Fibroblast of the aortic adventitia (primary cell): ENCODE results near the gene APLF. TPM values are rescaled to one million over a fixed set of nuclear protein-coding genes. Genes with fewer than 3 reads are reported as not detected.
A peak's percentile ranks its signal among the peaks of the same experiment; 100 is the strongest.

Experiments
- DNase-seq: peaks from one replicate; pipeline ENCODE4 v3.0.0-alpha.2; 2010; ENCODE audit warnings: low read depth
- H3K4me3 ChIP-seq: 2 replicates; pipeline ENCODE4 v1.5.1; 2011; ENCODE audit warnings: low read depth, mild to moderate bottlenecking, control low read depth, low read length, moderate library complexity
- CTCF ChIP-seq: IDR thresholded peaks from 2 replicates; pipeline ENCODE4 v1.5.1; 2011; ENCODE audit warnings: mild to moderate bottlenecking, low read length, control low read depth, inconsistent platforms; ENCODE audit not compliant: insufficient read depth
- total RNA-seq: library from RNA; depleted of rRNA; stranded (reverse); fragments of >200 nt; gene quantifications from 2 replicates; pipeline ENCODE4 v1.2.3, GENCODE V29; 2012; ENCODE audit warnings: low replicate concordance

The APLF gene
- total RNA-seq, 1 donor, result 6.8 TPM

GRCh38 chr2:68560545-68560944 lies 93.2 kb downstream of the APLF start:
- no peak for DNase-seq
- TF ChIP-seq CTCF, result no peak
- no peak overlapping the region for H3K4me3 ChIP-seq

DNA sequence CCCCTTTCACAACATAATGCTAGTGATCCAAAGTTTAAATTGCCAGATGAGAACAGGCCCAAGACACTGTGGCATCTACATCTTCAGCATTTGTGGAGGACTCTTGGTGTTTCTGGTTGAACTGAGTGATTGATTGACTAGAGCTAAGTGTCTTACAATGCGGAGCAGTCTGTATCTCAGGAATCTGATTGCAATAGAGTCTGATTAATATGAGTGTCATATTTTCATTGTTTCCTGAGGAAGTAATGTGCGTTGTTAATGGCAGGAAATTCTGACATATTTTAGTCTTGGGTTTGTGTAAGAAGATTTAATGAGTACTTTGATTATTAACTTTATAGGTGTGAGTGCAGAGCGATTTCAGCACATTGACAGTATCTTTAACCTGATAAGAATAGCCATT lies 94.0 kb downstream of the APLF start:
- TF ChIP-seq CTCF, result no peak
- no peak for DNase-seq
- H3K4me3 ChIP-seq, result no peak overlapping the region

DNA sequence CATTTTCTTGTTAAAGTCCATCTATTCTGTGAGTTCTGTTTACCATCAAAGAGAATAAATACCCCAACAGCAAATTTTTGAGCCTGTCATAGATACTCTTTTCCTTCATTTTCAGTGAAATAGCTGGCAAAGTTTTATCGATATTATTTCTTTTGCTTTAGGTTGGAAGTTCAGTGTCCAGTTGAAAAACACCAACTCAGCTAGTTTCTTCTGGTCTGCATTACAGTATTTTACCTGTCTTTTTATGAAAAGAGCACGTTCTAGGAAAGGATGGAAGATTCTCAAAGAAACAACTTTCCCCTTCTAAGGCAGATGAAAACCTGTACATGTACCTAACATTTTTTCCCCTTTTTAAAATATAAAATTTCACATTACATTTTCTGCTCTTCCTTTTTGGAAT lies 95.5 kb downstream of the APLF start:
- no peak overlapping the region for H3K4me3 ChIP-seq
- DNase-seq, result no peak
- TF ChIP-seq CTCF, result no peak

GRCh38 chr2:68564426-68564825 lies 97.0 kb downstream of the APLF start:
- H3K4me3 ChIP-seq, result no peak overlapping the region
- TF ChIP-seq CTCF, result no peak
- DNase-seq, result no peak

- no peak for TF ChIP-seq CTCF
- no peak for DNase-seq
- no peak overlapping the region for H3K4me3 ChIP-seq
Observed at GRCh38 chr2:68565273-68565672, 97.9 kb downstream of the APLF start.

DNA sequence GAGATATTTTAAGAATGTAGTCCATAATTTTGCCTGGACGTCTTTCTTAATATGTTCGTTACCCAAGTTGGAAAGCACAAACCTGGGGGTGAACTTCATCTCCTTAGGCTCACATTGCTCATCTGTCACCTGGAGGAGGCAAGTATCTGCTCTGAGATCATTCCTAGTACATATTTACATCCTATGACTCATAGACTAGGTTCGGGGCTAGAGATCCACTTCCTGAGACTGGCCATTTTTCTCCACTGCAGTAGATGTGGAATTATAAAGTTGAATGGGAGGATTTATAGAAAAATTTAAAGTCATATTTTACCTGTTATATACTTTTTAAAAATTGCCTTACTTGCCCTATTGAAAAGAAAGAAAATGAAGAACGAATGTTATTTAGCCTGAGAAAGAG lies 98.5 kb downstream of the APLF start:
- no peak overlapping the region for H3K4me3 ChIP-seq
- no peak for TF ChIP-seq CTCF
- DNase-seq, result peak; percentile 3

DNA sequence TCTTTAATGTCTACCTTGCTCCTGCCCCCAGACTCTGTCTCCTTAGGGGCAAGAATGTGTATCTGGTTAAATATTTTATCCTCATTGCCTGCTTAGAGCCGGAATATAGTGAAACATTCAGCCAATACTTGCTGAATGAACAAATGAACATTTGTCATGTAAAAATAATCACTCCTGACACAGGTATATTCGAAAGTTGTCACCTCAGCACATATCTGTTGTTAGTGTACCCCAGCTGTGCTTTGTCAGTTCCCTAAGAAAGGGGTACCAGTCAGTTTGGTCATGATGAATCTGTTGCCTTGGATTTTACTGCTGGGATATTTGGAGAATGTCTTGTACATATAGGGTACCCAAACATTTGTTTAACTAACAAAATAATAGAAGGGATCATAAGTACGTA lies 99.0 kb downstream of the APLF start:
- no peak for DNase-seq
- TF ChIP-seq CTCF, result no peak
- no peak overlapping the region for H3K4me3 ChIP-seq
